IPS-18a (cell line): Measurements from ENCODE around the gene TM9SF4.
"Not testable (repeated sequence)": the region's sequence is repeated elsewhere in the genome, so short reads cannot be mapped to it uniquely, and the experiment has no call there.

Source experiments
- H3K27ac ChIP-seq: one replicate; pipeline ENCODE4 v1.5.1; 2013; ENCODE audit warnings: low read length
- H3K27me3 ChIP-seq: one replicate; pipeline ENCODE4 v1.6.1; 2013; ENCODE audit warnings: mild to moderate bottlenecking, low read length; ENCODE audit not compliant: control insufficient read depth, insufficient read depth
- H3K36me3 ChIP-seq: one replicate; pipeline ENCODE4 v1.6.1; 2013; ENCODE audit warnings: low read depth, low read length; ENCODE audit not compliant: control insufficient read depth
- H3K4me1 ChIP-seq: one replicate; pipeline ENCODE4 v1.6.1; 2013; ENCODE audit warnings: low read depth, low read length; ENCODE audit not compliant: control insufficient read depth
- H3K4me3 ChIP-seq: one replicate; pipeline ENCODE4 v1.5.1; 2013; ENCODE audit warnings: low read length
- H3K9ac ChIP-seq: one replicate; pipeline ENCODE4 v1.6.1; 2013; ENCODE audit warnings: mild to moderate bottlenecking, low read length, moderate library complexity
- H3K9me3 ChIP-seq: one replicate; pipeline ENCODE4 v1.6.1; 2013; ENCODE audit warnings: low read depth, low read length; ENCODE audit not compliant: control insufficient read depth

Gene TM9SF4

DNA sequence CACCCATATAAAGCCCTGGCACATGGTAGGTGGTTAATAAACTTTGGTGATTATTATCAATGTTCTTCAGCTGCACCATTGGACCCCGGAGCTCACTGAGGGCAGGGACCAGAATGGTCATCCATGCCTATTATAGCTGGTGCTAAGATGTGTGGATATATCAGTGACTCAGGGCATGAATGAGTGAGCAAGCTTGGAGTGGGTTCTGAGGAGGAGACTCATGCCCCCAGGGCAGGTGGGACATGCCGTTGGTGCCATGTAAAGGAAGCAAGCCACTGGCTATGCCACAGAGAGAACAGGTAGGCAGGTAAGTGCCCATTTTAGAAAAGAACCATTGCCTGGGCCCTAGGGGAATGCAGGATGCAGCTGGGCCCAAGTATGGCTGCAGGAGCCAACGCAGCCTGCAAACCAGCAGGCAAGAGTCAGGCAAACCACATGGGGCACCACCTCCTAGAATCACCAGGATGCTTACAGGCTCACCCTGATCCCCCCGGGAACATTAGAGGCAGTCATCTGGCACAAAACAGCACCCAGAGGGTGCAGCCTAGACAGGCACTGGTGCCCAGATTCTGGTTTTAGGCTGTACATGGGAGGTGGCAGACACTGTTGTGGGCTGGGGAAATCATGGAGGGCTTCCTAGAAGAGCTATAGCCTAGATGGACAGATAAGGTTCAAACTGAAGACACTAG, 74.6 kb downstream of the TM9SF4 start:
- Histone ChIP-seq H3K9me3 (no peaks in the 10 kb centered on the region), H3K36me3 (no peaks in the 10 kb centered on the region), H3K27me3 (no peaks in the 10 kb centered on the region), H3K4me1 (no peaks in the 10 kb centered on the region), H3K27ac (no peak overlapping the region), H3K4me3 (no peak overlapping the region), H3K9ac (no peak overlapping the region)

DNA sequence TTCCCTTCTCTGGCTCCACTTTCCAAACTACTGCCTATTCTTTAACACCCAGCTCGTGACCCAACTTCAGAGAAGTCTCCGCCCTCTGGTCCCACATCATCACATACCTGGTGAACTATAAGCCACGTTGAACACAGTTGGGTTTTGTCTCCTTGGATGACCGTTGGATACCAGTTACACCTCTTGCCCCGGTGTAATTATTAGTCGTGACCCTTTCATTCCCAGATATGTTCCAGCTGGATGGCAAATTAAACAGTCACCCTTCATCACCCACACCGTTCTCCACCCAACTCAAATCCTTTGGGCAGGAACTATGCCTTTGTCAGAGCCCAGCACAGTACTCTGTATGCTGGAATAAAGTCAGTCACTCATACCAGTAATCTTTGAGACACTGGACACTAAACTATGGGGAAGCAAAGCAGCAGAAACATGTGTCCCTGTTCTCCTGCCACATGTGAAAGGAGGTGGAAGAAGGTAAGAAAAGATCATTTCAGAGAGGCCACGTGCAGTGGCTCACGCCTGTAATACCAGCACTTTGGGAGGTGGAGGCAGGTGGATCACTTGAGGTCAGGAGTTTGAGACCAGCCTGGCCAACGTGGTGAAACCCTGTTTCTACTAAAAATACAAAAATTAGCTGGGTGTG, 75.6 kb downstream of the TM9SF4 start:
- H3K4me3 ChIP-seq: no peak overlapping the region
- H3K9ac ChIP-seq: no peak overlapping the region
- H3K27me3 ChIP-seq: no peaks in the 10 kb centered on the region
- no peaks in the 10 kb centered on the region for H3K36me3 ChIP-seq
- peaks cover 3% of the 10 kb centered on the region for H3K4me1 ChIP-seq
- no peaks in the 10 kb centered on the region for H3K9me3 ChIP-seq
- no peak overlapping the region for H3K27ac ChIP-seq

DNA sequence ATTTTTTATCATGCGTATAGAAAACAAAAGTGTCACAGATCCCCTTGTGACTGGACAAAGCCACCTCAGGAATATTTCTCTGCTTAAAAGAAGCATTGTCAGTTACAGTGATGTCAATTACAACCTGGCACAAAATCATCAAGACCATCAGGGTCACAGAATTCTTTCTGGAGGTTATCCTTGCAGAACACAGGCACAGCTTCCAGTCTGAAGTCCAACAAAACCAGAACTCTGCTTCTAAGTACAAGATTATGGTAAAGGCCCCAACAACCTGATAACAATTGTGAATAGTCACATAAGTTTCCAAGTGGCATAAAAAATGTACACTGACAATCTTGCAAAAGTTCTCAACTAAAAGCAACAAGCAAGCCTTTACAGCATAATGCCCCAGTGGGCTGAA, 77.0 kb downstream of the TM9SF4 start:
- Histone ChIP-seq H3K9me3 (no peaks in the 10 kb centered on the region), H3K4me1 (peaks cover 12% of the 10 kb centered on the region), H3K27ac (no peak overlapping the region), H3K9ac (no peak overlapping the region), H3K36me3 (no peaks in the 10 kb centered on the region), H3K27me3 (no peaks in the 10 kb centered on the region), H3K4me3 (no peak overlapping the region)

DNA sequence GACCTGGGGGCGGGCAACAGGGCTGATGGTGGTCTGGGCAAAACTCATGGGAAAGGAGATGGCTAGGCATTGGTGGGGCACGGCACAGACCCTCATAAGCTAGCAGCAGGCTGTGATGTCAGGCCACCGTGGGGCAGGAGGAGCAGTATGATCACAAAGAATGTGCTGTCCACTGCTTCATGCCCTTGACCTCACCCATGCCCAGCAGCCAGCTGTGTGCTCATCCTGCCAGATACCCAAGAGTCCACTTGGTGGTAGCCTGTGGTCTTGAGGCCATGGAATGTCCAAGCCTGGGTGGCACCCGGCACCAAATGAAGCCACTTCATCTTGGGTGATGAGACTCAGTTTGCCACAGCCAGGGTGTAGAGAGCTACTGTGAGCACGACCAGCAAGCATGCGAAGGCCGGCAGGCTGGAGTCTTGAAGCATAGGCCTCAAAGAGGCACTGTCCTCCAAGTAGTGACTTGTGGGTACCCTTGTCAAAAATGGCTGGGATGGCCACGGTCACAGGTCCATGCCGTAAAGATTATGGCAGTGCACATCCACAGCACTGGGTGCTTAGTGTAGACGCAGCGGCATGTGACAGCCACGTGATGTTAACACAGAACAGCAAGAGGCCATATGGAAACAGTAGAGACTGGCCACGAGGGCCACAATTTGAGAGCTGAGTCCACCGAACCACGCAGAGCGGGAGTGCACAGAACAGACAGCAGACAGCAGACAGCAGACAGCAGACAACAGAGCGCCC, 79.0 kb downstream of the TM9SF4 start:
- Histone ChIP-seq H3K27me3 (no peaks in the 10 kb centered on the region), H3K36me3 (no peaks in the 10 kb centered on the region), H3K9ac (no peak overlapping the region), H3K9me3 (no peaks in the 10 kb centered on the region), H3K4me3 (no peak overlapping the region), H3K27ac (no peak overlapping the region), H3K4me1 (peaks cover 12% of the 10 kb centered on the region)

DNA sequence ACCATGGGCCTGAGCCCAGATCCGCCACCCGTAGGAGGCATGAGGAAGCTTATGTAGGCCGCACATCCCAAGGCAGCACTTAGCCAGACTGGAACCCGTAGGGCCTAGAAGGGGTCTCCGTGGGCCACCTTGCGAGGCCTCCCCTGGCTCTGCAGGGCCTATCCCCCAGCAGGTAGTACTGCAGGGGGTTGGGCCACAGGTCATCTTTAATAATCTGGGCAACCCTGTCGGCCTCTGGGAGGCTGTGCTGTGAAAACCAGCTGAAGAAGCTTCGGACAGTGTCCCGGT, 79.6 kb downstream of the TM9SF4 start:
- peaks cover 12% of the 10 kb centered on the region for H3K4me1 ChIP-seq
- no peaks in the 10 kb centered on the region for H3K27me3 ChIP-seq
- H3K9me3 ChIP-seq: no peaks in the 10 kb centered on the region
- no peak overlapping the region for H3K27ac ChIP-seq
- H3K4me3 ChIP-seq: peak overlapping the region; percentile 74
- no peak overlapping the region for H3K9ac ChIP-seq
- H3K36me3 ChIP-seq: no peaks in the 10 kb centered on the region

DNA sequence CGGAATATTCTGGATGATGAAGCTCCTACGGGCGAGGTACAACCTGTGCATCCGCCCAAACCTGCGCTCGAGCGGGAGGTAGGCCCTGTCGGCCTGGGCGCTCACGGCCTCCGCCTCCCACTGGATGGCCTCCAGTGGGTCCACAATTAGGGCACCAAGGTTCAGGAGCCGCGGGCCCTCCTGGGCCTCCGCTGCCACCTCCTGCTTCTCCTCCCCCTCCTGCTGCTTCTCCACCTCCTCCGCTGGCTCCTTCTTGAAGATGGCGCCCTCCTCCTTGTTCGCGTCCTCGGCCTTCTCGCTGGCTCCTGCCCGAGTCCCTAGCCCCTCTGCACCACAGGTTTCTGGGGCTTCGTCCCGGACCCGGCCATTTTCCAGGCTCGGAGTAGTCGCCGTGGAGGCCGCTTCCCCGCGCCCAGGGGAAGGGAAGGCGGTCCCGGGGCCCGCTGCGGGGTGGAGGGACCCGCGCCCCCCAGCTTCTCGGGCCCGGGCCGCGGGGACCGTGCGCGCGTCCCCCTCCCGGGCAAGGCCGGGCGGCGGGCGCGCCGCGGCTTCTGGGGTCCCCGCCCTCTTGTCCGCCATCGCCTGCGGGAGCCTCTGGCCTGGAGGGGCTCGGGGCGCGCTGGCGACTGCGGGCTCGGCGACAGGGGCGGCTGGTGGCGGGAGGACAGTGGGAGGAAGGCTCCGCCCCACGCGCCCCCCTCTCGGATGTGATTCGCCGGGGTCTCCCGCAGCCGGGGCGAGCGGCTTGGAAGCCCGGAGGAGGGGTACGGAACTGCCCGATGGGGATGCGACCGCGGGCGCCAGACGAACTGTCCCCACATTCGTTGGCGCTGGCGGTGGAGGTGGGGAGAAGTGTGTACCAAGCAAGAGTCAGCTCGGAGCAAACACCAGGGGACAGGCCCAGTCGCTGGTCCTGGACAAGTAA, 80.4 kb downstream of the TM9SF4 start:
- H3K4me1 ChIP-seq: peaks cover 12% of the 10 kb centered on the region
- H3K27me3 ChIP-seq: no peaks in the 10 kb centered on the region
- peak overlapping the region; percentile 65 for H3K9ac ChIP-seq
- H3K9me3 ChIP-seq: no peaks in the 10 kb centered on the region
- H3K4me3 ChIP-seq: peak overlapping the region; percentile 74
- H3K27ac ChIP-seq: peak overlapping the region; percentile 9
- peaks cover 6% of the 10 kb centered on the region for H3K36me3 ChIP-seq

DNA sequence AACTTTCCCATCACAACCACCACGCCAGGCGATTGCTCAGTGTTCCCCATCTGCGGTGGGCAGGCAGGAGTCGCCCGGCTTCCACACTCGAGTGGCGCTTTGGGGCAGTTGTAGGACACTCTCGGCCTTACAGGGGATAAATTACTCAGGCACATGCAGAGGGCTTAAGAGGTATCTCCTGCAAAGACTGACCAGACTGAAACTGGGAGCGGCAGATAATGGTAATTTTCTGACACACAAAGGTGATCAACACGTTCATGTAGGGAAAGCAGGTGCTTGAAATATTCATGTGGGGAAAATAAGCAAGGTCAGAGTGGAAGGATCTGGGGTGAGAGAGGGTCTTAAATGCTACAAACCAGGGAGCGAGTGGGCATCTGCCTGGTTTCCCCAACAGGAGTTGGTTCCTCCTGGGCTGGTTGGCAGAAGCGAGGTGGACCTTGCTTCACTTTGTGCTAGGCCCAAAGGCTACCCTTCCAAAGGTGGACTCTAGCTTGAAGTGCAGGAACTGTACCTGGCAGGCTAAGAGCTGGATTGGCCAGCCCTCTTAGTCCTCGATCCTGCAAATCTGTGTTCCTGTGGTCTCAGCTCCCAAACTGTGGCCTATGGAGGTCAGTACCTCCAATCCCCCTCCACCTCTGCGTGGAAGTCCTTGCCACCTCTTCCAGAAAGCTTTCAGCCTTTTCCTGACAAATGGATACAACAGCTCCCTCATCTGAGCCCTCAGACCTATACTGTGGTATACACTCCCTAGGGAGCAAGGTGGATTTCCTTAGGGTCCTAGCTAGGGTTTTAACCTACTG, 81.3 kb downstream of the TM9SF4 start:
- H3K36me3 ChIP-seq: peaks cover 15% of the 10 kb centered on the region
- peak overlapping the region; percentile 74 for H3K4me3 ChIP-seq
- no peaks in the 10 kb centered on the region for H3K9me3 ChIP-seq
- H3K27ac ChIP-seq: peak overlapping the region; percentile 9
- peaks cover 12% of the 10 kb centered on the region for H3K4me1 ChIP-seq
- H3K27me3 ChIP-seq: no peaks in the 10 kb centered on the region
- peak overlapping the region; percentile 25 for H3K9ac ChIP-seq

DNA sequence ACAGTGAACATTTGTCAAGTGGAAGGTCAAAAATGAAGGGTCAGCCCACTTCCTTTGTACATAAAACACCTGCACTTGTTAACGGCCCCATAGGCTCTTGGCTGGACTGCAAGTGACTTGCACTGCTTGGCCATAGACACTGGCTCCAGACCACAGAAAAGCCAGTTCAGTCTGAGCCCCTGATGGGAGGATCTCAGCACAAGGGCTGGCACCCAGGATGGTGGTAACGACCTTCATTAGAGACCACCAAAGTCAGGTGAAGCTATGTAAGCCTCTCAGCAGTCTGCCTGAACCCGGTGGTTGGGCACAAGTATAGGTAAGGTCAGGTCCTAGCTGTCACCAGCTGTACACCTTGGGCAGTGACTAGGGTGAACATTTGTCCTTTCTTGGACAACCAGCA, 81.9 kb downstream of the TM9SF4 start:
- no peak overlapping the region for H3K27ac ChIP-seq
- no peaks in the 10 kb centered on the region for H3K9me3 ChIP-seq
- no peak overlapping the region for H3K9ac ChIP-seq
- H3K27me3 ChIP-seq: no peaks in the 10 kb centered on the region
- peaks cover 21% of the 10 kb centered on the region for H3K36me3 ChIP-seq
- H3K4me1 ChIP-seq: peaks cover 12% of the 10 kb centered on the region
- H3K4me3 ChIP-seq: no peak overlapping the region

DNA sequence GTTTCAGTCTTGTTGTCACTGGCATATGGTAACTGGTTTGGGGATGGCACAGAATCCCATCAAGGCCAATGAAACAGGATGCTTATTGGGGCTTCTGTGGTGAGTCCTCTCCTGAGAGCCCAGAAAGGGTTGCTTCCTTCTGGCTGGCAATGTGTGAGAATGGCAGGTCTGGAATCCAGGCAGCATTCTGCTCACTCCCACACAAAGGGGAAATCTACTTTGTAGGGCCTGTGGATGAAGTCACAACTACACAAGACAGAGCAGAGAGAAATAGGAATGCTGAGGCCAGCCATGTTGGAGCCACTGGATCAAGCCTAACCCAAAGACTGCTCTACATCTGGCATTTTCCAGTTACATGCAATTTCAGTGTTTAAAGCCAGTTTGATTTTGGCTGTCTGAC, 82.4 kb downstream of the TM9SF4 start:
- Histone ChIP-seq H3K4me3 (no peak overlapping the region), H3K9me3 (no peaks in the 10 kb centered on the region), H3K4me1 (peaks cover 12% of the 10 kb centered on the region), H3K27me3 (no peaks in the 10 kb centered on the region), H3K27ac (no peak overlapping the region), H3K36me3 (peaks cover 26% of the 10 kb centered on the region), H3K9ac (no peak overlapping the region)

DNA sequence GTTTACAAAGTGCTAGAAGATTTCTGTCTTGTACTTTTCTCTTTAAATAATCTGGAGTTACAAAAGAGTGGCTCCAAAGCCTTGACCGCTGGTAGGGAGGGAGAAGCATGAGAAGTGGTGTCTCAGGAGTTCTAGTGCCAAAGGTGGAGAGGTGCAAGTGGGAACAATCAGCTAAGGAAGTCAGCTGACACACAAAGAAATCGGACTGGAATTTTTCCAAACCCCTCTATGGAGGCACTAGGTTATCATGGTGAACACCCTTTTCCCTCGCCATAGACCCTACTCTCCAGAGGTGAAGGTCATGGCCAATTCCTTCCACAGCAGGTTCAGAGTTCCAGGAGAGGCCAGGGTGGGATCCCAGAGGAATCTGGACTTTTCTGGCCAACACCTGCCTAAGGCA, 83.2 kb downstream of the TM9SF4 start:
- Histone ChIP-seq H3K9me3 (no peaks in the 10 kb centered on the region), H3K4me3 (no peak overlapping the region), H3K36me3 (peaks cover 34% of the 10 kb centered on the region), H3K4me1 (peaks cover 12% of the 10 kb centered on the region), H3K27me3 (no peaks in the 10 kb centered on the region), H3K9ac (no peak overlapping the region), H3K27ac (no peak overlapping the region)

DNA sequence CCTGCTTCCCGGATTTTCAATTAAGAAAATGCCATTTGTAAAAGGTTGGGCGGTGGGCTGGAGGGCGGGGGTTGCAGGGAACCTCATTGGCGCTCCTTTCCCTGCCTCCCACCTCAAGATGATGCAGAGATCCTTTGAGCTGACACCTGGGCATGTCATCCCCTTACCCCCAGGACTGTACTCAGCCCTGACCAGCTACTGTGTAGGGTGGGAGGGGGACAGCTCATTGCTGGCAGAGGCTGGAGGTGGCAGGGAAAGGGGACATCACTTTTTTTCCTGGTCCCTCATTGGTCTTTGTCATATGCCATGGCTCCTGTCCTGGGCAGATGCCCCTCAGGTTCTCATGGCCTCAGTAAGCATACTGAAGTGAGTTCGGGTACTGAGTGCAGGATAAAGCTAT, 83.8 kb downstream of the TM9SF4 start:
- not testable (repeated sequence) for H3K27me3 ChIP-seq, H3K9me3 ChIP-seq, H3K27ac ChIP-seq, H3K9ac ChIP-seq, H3K4me3 ChIP-seq
- Histone ChIP-seq H3K36me3 (peaks cover 38% of the 10 kb centered on the region), H3K4me1 (peaks cover 12% of the 10 kb centered on the region)
